ENCODE results near the gene PLAAT3. TPM values are rescaled to one million over a fixed set of nuclear protein-coding genes. Genes with fewer than 3 reads are reported as not detected.
A peak's percentile ranks its signal among the peaks of the same experiment; 100 is the strongest.
"Not testable (repeated sequence)": the region's sequence is repeated elsewhere in the genome, so short reads cannot be mapped to it uniquely, and the experiment has no call there.

PLAAT3 gene
- total and polyA plus RNA-seq, 7 donors: 14.6 to 59.9 (median 34.9) TPM

GRCh38 chr11:63643205-63643604 lies 29.0 kb upstream of the PLAAT3 start:
- TF ChIP-seq CTCF (IDR thresholded peaks at IDR 0.05) (no peak), EP300 (IDR thresholded peaks at IDR 0.05) (no peak), POLR2AphosphoS5 (IDR thresholded peaks at IDR 0.05) (no peak), POLR2A (IDR thresholded peaks at IDR 0.05) (no peak)
- Histone ChIP-seq H3K4me1 (peaks cover 0 to 6% (median 0%) of the 10 kb centered on the region in 4 donors), H3K4me3 (no peak overlapping the region), H3K36me3 (peaks cover 9 to 77% (median 32%) of the 10 kb centered on the region in 4 donors), H3K9me3 (no peaks in the 10 kb centered on the region), H3K27me3 (no peaks in the 10 kb centered on the region), H3K27ac (no peak overlapping the region)
- no peak for DNase-seq
- intact Hi-C loops (cut with DNase I): no loop called here
- 94 to 95% methylated on average over 3 of the region's 3 CpGs for WGBS, 2 donors

DNA sequence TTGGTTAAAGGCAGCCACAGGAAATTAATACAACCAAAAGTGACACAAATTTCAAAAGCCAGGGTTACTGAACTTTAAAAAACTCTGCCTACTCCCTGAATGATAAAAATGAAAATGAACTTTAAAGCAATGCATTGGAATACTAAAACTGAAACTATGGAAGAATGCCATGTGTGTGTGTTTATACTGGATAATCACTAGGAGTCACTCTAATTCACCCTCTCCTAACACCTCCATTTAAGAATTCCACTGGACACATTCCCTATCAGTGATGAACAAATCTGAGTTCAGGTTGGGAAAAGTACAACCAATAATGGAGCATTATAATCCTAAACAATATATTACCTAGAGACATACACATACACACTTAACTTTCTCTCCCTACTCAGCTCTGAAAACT lies 27.5 kb upstream of the PLAAT3 start:
- intact Hi-C loops (cut with DNase I): loop anchor here (2.0 kb wide), 1 partner anchor 97 kb away; no protein-coding TSS in a partner anchor
- no peaks in the 10 kb centered on the region for H3K27me3 ChIP-seq
- no peak for DNase-seq
- peaks cover 0 to 6% (median 0%) of the 10 kb centered on the region in 4 donors for H3K4me1 ChIP-seq
- no peaks in the 10 kb centered on the region for H3K9me3 ChIP-seq
- no peak overlapping the region for H3K4me3 ChIP-seq
- H3K36me3 ChIP-seq: peaks cover 9 to 73% (median 32%) of the 10 kb centered on the region in 4 donors
- TF ChIP-seq POLR2AphosphoS5 (IDR thresholded peaks at IDR 0.05): no peak
- peak in 1 of 4 experiments; percentile 11 for TF ChIP-seq CTCF (IDR thresholded peaks at IDR 0.05)
- no peak overlapping the region for H3K27ac ChIP-seq

DNA sequence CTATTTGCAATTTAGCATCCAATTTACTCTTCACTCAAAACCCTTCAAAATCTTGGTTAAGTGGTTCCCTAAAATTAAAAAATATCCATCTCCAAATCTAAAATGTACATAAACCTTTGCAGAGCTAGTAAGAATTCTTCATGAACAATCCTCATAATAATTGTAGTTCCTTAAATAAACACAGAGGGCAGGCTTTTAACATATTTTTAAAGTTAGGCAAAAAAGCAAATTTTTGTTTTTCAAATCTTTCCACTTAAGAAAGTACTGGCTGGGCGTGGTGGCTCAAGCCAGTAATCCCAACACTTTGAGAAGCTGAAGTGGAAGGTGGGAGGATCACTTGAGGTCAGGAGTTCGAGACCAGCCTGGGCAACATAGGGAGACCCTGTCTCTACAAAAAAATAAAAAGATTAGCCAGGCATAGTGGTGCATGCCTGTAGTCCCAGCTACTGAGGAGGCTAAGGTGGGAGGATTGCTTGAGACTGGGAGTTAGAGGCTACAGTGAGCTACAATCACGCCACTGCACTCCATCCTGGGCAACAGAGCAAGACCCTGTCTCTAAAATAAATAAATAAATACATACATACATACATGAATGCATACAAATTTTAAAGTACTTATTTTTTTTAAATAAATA lies 25.1 kb upstream of the PLAAT3 start:
- 66 to 90% methylated on average over 3 of the region's 3 CpGs for WGBS, 2 donors
- Histone ChIP-seq H3K9me3 (no peaks in the 10 kb centered on the region), H3K4me3 (no peak overlapping the region), H3K4me1 (peaks cover 0 to 6% (median 0%) of the 10 kb centered on the region in 4 donors), H3K36me3 (peaks cover 12 to 71% (median 31%) of the 10 kb centered on the region in 4 donors), H3K27me3 (no peaks in the 10 kb centered on the region), H3K27ac (no peak overlapping the region)
- intact Hi-C loops (cut with DNase I): no loop called here
- no peak for DNase-seq
- TF ChIP-seq POLR2A (IDR thresholded peaks at IDR 0.05) (no peak), CTCF (IDR thresholded peaks at IDR 0.05) (peak in 3 of 4 experiments; percentile 30 to 50 (median 31))

- DNase-seq; H3K4me3 ChIP-seq; H3K4me1 ChIP-seq; H3K27ac ChIP-seq; intact Hi-C loops (cut with DNase I); H3K9me3 ChIP-seq; H3K27me3 ChIP-seq: not testable (repeated sequence)
- peaks cover 8 to 71% (median 30%) of the 10 kb centered on the region in 4 donors for H3K36me3 ChIP-seq
- WGBS, 2 donors: 96 to 99% methylated on average over 8 of the region's 8 CpGs
Observed at GRCh38 chr11:63638436-63638835, 24.2 kb upstream of the PLAAT3 start.

- DNase-seq: peak; percentile 74
- H3K36me3 ChIP-seq: peaks cover 0 to 72% (median 26%) of the 10 kb centered on the region in 4 donors
- H3K27ac ChIP-seq: no peak overlapping the region
- WGBS, 2 donors: 65 to 68% methylated on average over 10 of the region's 10 CpGs
- no peaks in the 10 kb centered on the region for H3K27me3 ChIP-seq
- no peak for TF ChIP-seq POLR2AphosphoS5 (IDR thresholded peaks at IDR 0.05)
- peak; percentile 62 to 82 (median 74) for TF ChIP-seq CTCF (IDR thresholded peaks at IDR 0.05)
- H3K4me1 ChIP-seq: no peaks in the 10 kb centered on the region
- intact Hi-C loops (cut with DNase I): loop anchor here (1.0 kb wide), 1 partner anchor 158 kb away; no protein-coding TSS in a partner anchor
- no peak overlapping the region for H3K4me3 ChIP-seq
- no peaks in the 10 kb centered on the region for H3K9me3 ChIP-seq
Observed at GRCh38 chr11:63635762-63636465, 21.7 kb upstream of the PLAAT3 start.

Data from sigmoid colon (tissue), 7 donors.